Measurements from ENCODE around the gene PTP4A1.
"Not testable (repeated sequence)": the region's sequence is repeated elsewhere in the genome, so short reads cannot be mapped to it uniquely, and the experiment has no call there.

PTP4A1 gene

DNA sequence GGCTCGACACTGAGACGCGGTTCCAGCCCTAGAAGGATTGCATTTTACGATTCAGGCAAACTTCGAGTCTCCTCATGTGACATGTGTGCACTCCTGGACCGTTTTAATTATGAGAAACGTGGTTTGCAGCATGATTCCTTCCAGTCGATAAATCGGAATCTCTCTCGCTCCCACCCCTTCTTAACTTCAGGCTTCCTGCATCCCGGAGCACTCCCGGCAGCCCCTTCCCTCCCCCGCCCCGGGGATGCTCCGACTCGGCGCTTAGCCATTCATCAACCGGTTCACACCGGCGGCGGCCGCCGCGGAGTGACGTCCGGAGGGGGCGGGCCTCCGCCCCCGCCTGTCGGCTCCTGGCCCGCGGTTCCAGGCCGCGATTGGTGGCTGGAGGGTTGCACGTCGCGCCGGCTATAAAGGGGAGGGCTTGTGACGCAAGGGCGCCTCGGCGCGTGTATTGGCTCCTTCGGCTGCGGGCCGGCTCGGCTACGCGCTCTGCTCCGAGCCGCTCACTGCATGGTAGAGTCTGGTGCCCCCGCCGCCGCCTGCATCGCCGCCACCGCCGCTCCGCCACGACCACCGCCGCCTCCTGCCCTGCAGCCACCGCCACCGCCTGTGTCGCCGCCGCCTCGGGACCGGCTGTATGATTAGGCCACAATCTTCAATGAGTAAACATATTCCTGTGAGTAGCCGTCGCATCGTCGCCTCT is at the start of gene PTP4A1, which contains the start of gene LOC128125822:
Gene PTP4A1, plus strand, starts transcription at position 437 of the 703 bp plus-strand sequence. CDS start 4,401 bp downstream, outside the sequence.
Gene LOC128125822, plus strand, starts transcription at position 437 of the 703 bp plus-strand sequence.
- peak; percentile 92 for DNase-seq (ENCODE audit: low read depth, low spot score)

DNA sequence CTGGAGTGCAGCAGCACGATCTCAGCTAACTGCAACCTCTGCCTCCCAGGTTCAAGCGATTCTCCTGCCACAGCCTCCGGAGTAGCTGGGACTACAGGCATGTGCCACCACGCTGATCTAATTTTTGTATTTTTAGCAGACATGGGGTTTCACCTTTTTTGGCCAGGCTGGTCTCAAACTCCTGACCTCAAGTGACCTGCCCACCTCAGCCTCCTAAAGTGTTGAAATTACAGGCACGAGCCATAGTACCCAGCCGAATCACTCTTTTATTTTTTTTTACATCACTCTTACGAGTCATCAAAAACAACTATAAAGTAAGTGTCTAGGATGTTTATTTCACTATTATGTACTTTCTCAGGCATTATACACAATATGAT is 49.4 kb upstream of the PTP4A1 start:
- not testable (repeated sequence) for DNase-seq (ENCODE audit: low read depth, low spot score)

DNA sequence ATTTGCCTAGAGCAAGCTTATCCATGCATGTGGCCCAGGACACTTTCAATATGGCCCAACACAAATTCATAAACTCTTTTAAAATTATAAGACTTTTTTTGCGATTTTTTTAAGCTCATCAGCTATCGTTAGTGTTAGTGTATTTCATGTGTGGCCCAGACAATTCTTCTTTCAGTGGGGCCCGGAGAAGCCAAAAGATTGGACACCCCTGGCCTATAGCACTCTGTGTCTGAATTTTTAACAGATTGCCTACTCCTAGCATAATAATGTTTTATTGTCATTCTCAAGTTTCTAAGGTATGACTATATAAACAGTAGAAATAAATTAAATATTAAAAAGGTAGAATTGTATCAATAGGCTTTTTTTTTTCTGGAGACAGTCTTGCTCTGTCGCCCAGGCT is 48.6 kb upstream of the PTP4A1 start:
- no peak for DNase-seq (ENCODE audit: low read depth, low spot score)

DNA sequence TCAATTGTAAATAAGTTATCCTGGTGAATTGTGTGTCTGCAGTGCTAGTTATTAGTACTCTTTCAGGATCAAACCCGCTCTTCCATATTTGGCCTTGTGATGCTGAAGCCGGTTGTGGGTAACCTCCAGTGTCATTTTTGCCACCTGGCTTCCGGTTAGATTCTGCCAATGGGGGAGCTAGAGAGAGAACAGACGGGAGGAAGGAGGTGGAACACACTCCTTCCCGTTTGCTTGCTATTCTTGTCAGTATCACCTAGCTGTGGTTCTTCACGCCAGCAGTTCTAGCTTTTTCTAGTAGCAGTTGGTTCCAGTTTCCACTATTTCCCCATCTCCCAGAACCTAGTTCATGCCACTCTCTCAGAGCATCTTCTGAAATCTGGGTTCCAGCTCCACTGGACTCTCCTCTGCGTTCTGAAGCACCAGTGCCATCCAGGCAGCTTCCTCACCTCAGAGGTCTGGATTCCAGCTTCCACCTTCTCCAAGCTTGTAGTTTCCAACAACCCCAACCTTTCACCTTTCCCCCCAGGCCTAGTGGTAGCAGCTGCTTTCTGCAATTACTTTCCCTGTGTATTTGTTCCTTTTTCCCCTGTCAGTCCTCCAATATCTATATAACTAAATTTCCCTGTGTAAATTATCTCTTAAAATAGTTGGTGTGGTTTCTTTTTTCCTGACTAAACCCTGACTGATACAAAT is 46.9 kb upstream of the PTP4A1 start:
- DNase-seq (ENCODE audit: low read depth, low spot score) = no peak

DNA sequence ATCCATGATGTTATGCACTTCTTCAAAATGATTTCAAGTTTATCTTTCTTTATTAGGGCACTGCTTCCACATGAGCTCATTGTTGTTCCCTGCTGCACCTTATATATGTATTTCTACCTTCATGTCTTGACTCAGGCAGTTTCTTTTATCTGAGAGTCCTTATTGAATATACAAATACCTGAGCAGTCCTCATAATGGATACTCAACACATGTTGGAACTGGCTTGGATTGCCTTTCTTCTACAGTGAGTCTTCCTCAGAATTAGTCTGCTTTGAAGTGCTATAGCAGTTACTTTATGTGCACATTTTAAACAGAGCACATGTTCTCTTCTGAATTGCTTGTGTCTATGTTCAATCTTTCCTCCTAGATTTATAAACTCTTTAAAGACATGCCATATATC is 45.3 kb upstream of the PTP4A1 start:
- DNase-seq (ENCODE audit: low read depth, low spot score) = no peak

DNA sequence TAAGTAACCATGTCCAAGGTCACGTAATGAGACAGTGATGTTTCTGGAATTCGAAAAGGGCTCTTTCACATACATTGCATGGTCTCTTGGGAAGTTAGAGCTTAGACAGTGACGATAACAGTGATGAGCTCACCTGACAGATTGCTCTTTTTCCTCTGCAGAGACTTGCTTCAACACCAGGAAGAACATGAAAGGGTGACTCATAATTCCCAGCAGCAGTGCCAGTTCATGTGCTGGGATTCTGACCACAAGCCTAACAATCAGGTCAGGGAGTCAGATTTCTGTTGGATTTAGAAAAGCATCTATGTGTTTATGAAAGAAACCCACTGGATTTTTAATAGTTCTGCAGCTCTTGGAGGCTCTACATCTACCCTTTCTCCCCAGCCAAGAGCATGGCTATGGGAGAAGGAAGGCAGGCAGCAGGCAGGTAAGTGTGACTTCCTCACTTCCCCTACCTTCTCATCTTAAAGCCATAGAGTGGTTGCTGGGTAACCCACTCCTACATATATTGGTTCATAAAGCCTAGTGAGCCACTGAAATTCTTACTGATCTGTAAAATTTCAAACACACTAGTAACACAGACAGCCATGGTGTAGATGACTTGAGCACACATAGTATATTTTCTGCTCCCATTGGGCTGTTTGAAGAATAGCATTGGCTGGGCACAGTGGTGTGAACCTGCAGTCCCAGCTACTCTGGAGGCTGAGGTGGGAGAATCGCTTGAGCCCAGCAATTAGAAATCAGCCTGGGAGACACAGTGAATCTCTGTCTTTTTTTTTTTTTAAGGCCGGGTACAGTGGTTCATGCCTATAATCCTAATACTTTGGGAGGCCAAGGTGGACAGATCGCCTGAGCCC is 44.4 kb upstream of the PTP4A1 start:
- DNase-seq (ENCODE audit: low read depth, low spot score) = no peak

DNA sequence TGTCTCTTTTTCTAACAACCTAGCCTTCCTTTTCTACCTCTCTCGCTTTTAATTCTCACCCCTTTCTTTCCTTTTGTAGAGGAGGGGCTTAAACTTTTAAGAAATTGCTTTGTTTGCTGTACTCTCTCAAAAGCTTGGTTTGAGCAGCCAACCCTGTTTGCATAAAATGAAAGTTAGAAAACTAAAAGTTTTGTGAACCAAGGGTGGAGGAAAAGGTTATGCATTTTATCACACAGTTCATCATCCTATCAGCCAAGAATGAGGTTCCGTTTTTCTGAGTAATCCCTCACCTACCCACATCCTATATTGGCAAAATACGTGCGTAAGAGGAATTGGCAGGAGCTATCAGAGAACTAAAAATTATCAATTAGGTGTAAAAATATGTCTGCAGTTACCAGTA is 42.8 kb upstream of the PTP4A1 start:
- no peak for DNase-seq (ENCODE audit: low read depth, low spot score)

DNA sequence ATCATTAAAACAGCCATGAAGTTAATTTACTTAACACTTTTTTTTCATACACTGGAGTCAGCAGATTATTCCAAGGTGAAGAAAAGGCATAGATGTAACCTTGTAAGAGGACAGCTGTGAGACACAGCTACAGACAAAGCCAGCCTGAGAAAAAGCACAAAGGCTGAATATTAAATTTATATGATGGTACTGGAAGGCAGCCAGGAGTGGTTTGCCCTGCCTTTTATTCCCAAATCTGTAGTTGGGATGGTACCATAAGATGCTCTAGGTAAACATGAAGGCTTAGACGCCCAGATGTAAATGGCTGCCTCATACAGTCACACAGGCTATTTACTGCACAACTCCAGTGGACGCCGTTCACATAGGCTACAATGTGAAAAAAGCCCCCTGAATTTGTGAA is 42.1 kb upstream of the PTP4A1 start:
- no peak for DNase-seq (ENCODE audit: low read depth, low spot score)

DNA sequence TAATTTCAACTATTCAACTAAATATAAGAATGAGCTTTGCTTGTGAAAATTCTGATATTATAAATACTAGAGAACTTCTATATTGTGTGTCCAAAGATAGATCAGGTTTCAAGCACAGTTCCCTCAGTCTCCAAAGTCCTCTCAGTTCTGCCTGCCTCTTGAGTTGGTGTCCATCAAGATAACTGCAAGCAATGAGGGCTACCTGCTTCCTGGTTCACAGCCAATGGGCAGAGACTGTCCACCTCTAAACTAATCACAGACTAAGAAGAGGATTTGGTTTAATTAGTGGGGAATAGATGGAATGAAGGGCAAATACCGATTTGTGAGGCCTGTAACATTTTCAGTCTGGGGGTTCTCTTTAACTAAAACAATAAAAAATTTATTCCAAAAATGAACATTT is 41.3 kb upstream of the PTP4A1 start:
- DNase-seq (ENCODE audit: low read depth, low spot score) = no peak

DNA sequence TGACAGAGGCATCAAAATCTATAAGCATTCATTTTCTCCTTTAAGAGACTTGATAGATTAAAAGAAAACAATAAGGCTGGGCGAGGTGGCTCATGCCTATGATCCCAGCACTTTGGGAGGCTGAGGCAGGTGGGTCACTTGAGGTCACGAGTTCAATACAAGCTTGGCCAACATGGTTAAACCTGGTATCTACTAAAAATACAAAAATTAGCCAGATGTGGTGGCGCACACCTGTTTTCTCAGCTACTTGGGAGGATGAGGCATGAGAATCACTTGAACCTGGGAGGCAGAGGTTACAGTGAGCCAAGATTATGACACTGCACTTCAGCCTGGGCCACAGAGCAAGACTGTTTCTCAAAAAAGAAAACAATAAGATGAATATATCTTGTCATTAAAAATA is 39.3 kb upstream of the PTP4A1 start:
- no peak for DNase-seq (ENCODE audit: low read depth, low spot score)

DNA sequence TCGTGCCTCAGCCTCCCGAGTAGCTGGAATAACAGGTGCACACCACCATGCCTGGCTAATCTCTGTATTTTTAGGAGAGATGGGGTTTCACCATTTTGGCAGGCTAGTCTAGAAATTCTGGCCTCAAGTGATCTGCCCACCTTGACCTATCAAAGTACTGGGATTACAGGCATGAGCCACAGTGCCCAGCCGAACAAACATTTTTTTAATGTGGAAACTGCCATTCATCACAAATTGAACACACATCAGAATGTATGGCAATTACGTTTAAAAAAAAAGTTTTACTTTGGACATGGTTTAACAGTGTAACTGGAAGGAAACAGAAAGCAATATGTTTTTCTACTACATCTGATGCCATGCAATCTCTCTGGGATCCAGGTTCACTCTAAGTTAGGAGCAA is 38.3 kb upstream of the PTP4A1 start:
- no peak for DNase-seq (ENCODE audit: low read depth, low spot score)

DNA sequence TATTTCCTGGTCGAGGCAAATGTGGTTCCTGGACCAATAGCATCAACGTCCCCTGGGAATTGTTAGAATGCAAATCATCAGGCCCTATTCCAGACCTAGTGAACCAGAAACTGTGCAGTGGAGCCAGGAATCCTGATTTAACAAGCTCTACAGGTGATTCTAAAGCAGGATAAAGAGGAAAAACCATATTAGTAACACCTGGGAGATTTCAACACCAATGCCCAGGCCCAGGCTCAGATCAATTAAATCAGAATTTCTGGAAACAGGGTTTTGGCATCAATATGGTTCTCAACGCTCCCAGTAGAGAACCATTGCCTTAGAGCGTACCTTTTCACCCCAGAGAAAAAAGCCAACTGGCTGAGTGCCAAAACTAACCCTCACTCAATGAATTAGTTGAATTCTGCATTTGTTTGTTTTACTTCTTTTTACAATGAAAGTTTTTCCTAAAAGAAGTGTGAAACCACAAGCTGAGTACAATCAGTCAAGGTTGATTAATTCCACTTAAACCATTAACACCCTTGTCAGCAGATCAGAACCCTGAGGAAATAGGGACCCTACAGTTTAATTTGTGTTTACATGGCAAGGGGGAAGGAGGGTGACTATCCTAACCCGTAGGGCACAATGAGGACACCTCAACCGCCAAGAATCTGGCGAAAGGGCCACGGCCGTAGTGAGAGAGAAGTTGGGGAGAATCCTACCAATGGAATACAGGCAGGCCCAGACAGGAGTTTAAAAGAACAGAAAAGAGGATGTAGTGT is 34.9 kb upstream of the PTP4A1 start:
- DNase-seq (ENCODE audit: low read depth, low spot score) = no peak

DNA sequence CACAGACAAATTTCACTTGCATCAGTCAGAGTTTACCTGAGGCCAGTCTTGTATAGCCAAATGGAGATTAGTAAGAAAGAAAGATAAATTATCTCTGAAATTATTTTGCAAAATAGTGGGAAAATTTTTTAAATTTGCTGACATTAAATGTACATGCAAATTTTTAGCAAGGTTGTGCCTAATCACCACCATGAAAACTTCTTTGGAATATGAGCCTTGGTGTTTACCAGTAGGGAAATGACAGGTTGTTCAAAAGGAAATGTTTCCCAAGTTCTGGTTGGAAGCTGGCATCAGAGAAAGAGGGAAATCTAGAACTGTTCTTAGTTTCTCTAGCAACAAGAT is 34.4 kb upstream of the PTP4A1 start:
- no peak for DNase-seq (ENCODE audit: low read depth, low spot score)

DNA sequence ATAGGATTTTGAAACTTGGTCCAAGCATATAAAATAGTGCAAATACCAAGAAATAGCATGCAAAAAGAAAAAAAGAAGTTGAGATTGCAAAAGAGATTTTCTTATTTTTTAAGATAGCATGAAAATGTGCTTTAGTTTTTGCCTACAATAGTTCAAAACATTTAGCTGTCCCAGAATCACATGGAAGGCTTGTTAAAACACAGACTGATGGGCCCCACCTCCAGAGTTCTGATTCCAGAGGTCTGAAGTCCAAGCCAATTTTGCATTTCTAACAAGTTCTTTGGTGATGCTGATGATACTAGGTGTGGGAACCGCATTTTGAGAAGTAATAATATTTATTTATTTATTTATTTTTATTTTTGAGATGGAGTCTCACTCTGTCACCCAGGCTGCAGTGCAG is 33.7 kb upstream of the PTP4A1 start:
- no peak for DNase-seq (ENCODE audit: low read depth, low spot score)

DNA sequence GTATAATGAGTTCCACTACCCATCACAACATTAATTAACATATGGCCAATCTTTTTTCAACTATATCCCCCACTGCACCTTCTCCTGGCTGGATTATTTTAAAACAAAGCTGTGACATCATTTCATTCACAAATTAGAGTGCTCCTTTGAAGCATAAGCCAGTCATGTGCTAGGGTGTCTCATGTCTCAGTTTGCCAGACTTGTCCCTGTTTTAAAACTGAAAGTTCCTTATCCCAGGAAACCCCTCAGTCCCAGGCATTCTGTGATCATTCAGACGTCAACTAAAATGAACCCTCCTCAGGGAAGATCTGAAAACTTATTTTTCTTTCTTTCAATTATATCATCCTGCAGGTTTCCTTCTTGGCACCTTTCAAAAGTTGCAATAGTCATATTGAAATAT is 29.3 kb upstream of the PTP4A1 start:
- DNase-seq (ENCODE audit: low read depth, low spot score) = no peak

DNA sequence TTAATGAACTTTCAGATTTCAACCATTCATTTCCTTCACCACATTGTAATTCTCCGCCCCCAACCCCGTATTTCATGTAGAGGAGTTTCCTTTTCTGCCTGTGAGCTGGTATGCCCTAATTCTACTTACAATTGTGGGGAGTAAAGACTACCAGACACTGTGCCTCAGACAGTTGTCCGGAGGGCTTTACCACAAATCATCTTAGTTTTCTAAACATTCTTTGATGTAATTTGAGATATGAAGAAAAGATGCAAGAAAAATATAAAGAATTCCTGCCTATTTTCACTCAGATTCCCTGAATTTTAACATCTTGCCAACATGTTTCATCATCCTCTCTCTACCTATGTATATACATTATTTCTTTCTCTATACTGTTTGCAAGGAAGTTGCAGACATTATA is 28.3 kb upstream of the PTP4A1 start:
- no peak for DNase-seq (ENCODE audit: low read depth, low spot score)

DNA sequence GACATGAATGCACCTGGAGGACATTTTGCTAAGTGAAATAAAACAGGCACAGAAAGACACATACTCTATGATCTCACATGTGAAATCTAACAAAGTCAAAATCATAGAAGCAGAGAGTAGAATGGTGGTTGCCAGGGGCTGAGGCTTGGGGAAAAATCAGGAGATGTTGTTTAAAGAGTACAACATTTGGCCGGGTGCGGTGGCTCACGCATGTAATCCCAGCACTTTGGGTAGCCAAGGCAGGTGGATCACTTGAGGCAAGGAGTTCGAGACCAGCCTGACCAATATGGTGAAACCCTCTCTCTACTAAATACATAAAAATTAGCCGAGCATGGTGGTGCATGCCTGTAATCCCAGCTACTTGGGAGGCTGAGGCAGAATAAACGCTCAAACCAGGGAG is 26.0 kb upstream of the PTP4A1 start:
- DNase-seq (ENCODE audit: low read depth, low spot score) = no peak

DNA sequence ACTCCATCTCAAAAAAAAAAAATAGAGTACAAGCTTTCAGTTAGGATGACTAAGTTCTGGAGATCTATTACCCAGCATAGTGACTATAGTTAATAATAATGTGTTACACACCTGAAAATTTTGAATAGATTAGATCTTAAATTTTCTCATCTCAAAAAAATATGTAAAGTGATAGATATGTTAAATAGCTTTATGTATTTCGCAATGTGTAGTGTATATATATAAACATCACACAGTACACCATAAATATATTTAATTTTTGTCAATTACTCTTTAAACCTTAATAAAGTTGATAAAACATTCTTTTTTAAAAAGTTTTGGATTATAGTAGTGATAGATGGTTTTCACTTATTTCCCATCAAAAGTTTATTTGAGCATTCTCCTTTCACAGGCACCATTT is 25.6 kb upstream of the PTP4A1 start:
- no peak for DNase-seq (ENCODE audit: low read depth, low spot score)

DNA sequence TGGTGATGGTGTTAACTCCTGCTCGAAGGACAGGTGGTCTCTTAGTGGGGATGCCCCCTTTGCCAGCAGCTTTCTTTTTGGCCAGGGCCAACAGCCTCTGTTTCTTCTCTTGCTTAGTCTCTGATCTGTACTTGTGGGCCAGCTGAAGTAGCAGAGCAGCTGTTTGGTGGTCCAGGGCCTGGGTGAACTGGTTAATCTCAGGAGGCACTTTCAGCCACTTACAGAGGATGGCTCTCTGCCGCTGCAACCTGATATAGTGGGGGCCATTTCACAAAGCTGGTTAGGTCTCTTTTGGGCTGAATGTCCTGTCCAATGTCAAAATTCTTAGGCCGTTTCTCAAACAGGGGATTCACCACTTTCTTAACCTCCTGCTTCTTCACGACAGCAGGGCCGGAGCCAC is 23.2 kb upstream of the PTP4A1 start:
- no peak for DNase-seq (ENCODE audit: low read depth, low spot score)

DNA sequence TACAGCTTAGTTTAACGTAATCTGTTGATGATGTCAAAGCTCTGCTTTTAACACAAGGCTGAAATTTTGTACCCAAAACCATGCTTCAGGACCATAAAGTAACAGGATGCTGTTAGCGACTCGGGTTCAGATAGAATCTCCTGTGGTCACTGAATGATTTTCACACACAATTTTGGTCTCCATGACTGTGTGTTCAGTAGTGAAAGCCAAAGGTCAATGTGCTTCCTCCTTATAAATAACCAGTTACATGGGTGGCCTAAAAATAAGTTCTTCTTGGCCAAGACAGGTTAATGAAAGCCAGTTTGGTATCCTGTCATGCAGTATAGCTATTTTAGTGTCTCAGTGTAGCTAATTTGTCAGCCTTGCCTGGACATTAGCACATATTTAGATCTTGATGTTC is 19.1 kb upstream of the PTP4A1 start:
- DNase-seq (ENCODE audit: low read depth, low spot score) = no peak

DNA sequence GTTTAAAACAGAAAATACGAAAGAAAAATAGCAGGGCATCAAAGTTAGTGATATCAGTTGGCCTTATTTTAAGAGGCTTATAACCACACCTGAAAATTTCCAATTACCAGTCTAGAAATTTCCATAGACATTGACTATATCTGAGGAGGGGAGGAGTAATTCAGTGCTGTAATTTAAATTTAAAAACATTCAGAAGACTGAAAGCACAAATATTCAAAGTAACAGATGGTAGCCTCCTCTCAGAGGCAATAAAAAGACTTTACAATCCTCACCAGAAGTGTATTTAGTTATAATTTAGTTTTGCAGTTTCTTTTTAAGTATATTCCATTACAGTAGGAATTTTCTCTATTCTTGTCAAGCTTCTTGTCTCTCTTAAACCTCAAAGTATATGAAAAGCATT is 18.4 kb upstream of the PTP4A1 start:
- DNase-seq (ENCODE audit: low read depth, low spot score) = no peak

DNA sequence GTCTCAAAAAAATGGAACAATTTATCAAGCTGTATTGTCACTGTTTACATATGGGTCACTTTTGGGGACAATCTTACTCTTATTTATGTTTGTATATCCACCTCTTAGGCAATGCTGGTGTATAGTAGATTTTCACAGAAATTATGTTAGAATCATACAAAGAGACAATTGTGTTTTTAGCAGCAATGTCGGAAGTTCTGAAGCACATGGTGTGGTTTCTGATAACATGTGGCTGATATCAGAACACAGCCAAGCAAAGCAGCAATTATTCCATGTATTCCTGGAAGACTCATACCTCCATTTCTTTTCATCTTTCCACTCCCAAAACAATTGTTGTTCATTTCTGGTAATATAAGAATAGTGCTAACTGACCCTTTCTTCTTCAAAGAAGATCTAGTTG is 17.5 kb upstream of the PTP4A1 start:
- no peak for DNase-seq (ENCODE audit: low read depth, low spot score)

Data from activated CD4-positive, CD25-positive, alpha-beta regulatory T cell treated with anti-CD3 and anti-CD28 coated beads, Interleukin-2, amount 50 U/mL, for 16 hours (primary cell).